Neuronal stem cell (in vitro differentiated cells): ENCODE results near the gene ZNF441. TPM values are rescaled to one million over a fixed set of nuclear protein-coding genes. Genes with fewer than 3 reads are reported as not detected.

Experiments used
- DNase-seq: peaks from one replicate; pipeline ENCODE4 v3.0.0-alpha.2; 2013; ENCODE audit warnings: low spot score
- H2AFZ ChIP-seq: one replicate; pipeline ENCODE4 v1.6.1; 2013; ENCODE audit warnings: mild to moderate bottlenecking, low read length, inconsistent platforms
- H2AK5ac ChIP-seq: 2 replicates; pipeline ENCODE4 v1.6.1; 2013; ENCODE audit warnings: low read depth, mild to moderate bottlenecking, inconsistent platforms, low read length, moderate library complexity, mixed read lengths
- H2BK120ac ChIP-seq: 2 replicates; pipeline ENCODE4 v1.6.1; 2013; ENCODE audit warnings: low read depth, mild to moderate bottlenecking, inconsistent platforms, low read length, moderate library complexity, mixed read lengths
- H2BK12ac ChIP-seq: one replicate; pipeline ENCODE4 v1.6.1; 2013; ENCODE audit warnings: low read length, inconsistent platforms
- H2BK15ac ChIP-seq: 2 replicates; pipeline ENCODE4 v1.6.1; 2013; ENCODE audit warnings: mild to moderate bottlenecking, low read length, inconsistent platforms, mixed read lengths
- H2BK5ac ChIP-seq: one replicate; pipeline ENCODE4 v1.6.1; 2013; ENCODE audit warnings: inconsistent platforms, mild to moderate bottlenecking, low read length, moderate library complexity
- H3K14ac ChIP-seq: one replicate; pipeline ENCODE4 v1.6.1; 2013; ENCODE audit warnings: low read length, inconsistent platforms
- H3K18ac ChIP-seq: 2 replicates; pipeline ENCODE4 v1.6.1; 2013; ENCODE audit warnings: low read length, inconsistent platforms
- H3K23ac ChIP-seq: 2 replicates; pipeline ENCODE4 v1.6.1; 2013; ENCODE audit warnings: low read depth, mild to moderate bottlenecking, mixed read lengths, low read length, inconsistent platforms; ENCODE audit not compliant: poor library complexity
- H3K27ac ChIP-seq: replicated peaks from 3 replicates; pipeline ENCODE4 v1.5.1; 2013; ENCODE audit warnings: low read length, inconsistent platforms
- H3K27me3 ChIP-seq, 3 experiments: 2 replicates each; pipeline ENCODE4 v1.6.1; 2013; ENCODE audit warnings: low read length in 3 of 3, mild to moderate bottlenecking in 2 of 3, inconsistent platforms in 1 of 3, low read depth in 1 of 3, mixed read lengths in 1 of 3, moderate library complexity in 1 of 3; ENCODE audit not compliant: control insufficient read depth in 3 of 3, insufficient read depth in 3 of 3
- H3K36me3 ChIP-seq, 2 donors: replicated peaks in 1 of 2; 2 replicates each; pipeline ENCODE4 v1.6.1; 2013; ENCODE audit warnings: low read length in 2 of 2; ENCODE audit not compliant: control insufficient read depth in 2 of 2, insufficient read depth in 2 of 2
- H3K4ac ChIP-seq: 2 replicates; pipeline ENCODE4 v1.6.1; 2013; ENCODE audit warnings: inconsistent platforms, mild to moderate bottlenecking, low read length, moderate library complexity
- H3K4me1 ChIP-seq, 2 donors: 1 replicate in 1 of 2; 2 replicates in 1 of 2; pipeline ENCODE4 v1.6.1; 2013; ENCODE audit warnings: low read length in 2 of 2, low read depth in 1 of 2; ENCODE audit not compliant: control insufficient read depth in 2 of 2, insufficient read depth in 1 of 2
- H3K4me2 ChIP-seq: one replicate; pipeline ENCODE4 v1.6.1; 2013; ENCODE audit warnings: mild to moderate bottlenecking, low read length, inconsistent platforms; ENCODE audit not compliant: insufficient read depth, poor library complexity, severe bottlenecking
- H3K4me3 ChIP-seq, 2 donors: 2 replicates each; pipeline ENCODE4 v1.5.1; 2013; ENCODE audit warnings: low read length in 2 of 2, mild to moderate bottlenecking in 2 of 2, inconsistent platforms in 1 of 2, moderate library complexity in 1 of 2
- H3K79me1 ChIP-seq: one replicate; pipeline ENCODE4 v1.6.1; 2013; ENCODE audit warnings: low read depth, mild to moderate bottlenecking, inconsistent platforms, low read length, moderate library complexity
- H3K9ac ChIP-seq: one replicate; pipeline ENCODE4 v1.6.1; 2013; ENCODE audit warnings: mild to moderate bottlenecking, low read depth, low read length, inconsistent platforms; ENCODE audit not compliant: poor library complexity
- H3K9me3 ChIP-seq, 2 donors: replicated peaks in 1 of 2; 2 replicates each; pipeline versions ENCODE3 to v1.6.1; 2013; ENCODE audit warnings: low read length in 2 of 2, mild to moderate bottlenecking in 2 of 2, inconsistent platforms in 1 of 2, low read depth in 1 of 2, mixed read lengths in 1 of 2, moderate library complexity in 1 of 2; ENCODE audit not compliant: control insufficient read depth in 2 of 2, insufficient read depth in 1 of 2
- H4K8ac ChIP-seq: one replicate; pipeline ENCODE4 v1.6.1; 2013; ENCODE audit warnings: low read depth, mild to moderate bottlenecking, inconsistent platforms, low read length, moderate library complexity
- H4K91ac ChIP-seq: one replicate; pipeline ENCODE4 v1.6.1; 2013; ENCODE audit warnings: low read length, low read depth, mild to moderate bottlenecking, inconsistent platforms; ENCODE audit not compliant: poor library complexity
- WGBS, 2 donors: extraction: QIAGEN DNeasy Blood & Tissue Kit; methylation state at CpG; one replicate each; pipeline ENCODE4 v1.1.7; 2013; ENCODE audit warnings: missing lambda C conversion rate in 2 of 2, mixed read lengths in 1 of 2; ENCODE audit not compliant: insufficient read length in 2 of 2, insufficient replicate concordance in 1 of 2; ENCODE audit errors: extremely low coverage in 2 of 2; 5-methylcytosine and 5-hydroxymethylcytosine counted together
- polyA plus RNA-seq, 2 experiments: library from polyadenylated mRNA; stranded (reverse); fragments of 200-250 nt; gene quantifications; one replicate each; pipeline ENCODE4 v1.2.3, GENCODE V29; 2013

The ZNF441 gene
- polyA plus RNA-seq (2013, experiment 1 of 2): 1.6 TPM
- polyA plus RNA-seq (2013, experiment 2 of 2): 1.4 TPM

- Histone ChIP-seq H3K23ac (peak within 1 kb of the TSS; percentile 89), H2AFZ (peak within 1 kb of the TSS; percentile 78), H2AK5ac (peak within 1 kb of the TSS; percentile 50), H3K27ac (peak within 1 kb of the TSS; percentile 4), H2BK12ac (no peak within 1 kb of the TSS), H3K18ac (peak within 1 kb of the TSS; percentile 93), H3K4ac (no peak within 1 kb of the TSS), H2BK5ac (no peak within 1 kb of the TSS), H4K8ac (peak within 1 kb of the TSS; percentile 52), H3K4me2 (peak within 1 kb of the TSS; percentile 78), H4K91ac (no peak within 1 kb of the TSS), H3K4me1 (peaks cover 0 to 2% of the 10 kb centered on the region in 2 donors), H3K27me3 (no peaks in the 10 kb centered on the region), H3K9ac (peak within 1 kb of the TSS; percentile 82), H3K36me3 (peaks cover 0 to 22% of the 10 kb centered on the region in 2 donors), H3K9me3 (peaks cover 8 to 31% of the 10 kb centered on the region in 2 donors), H3K14ac (peak within 1 kb of the TSS; percentile 40), H3K79me1 (no peaks in the 10 kb centered on the region), H2BK120ac (no peak within 1 kb of the TSS), H2BK15ac (no peak within 1 kb of the TSS), H3K4me3 (peak within 1 kb of the TSS; percentile 89 to 92)
- no CpG with 5 or more reads among the region's 61 CpGs for WGBS, 2 donors
- DNase-seq: peak; percentile 88
Observed at GRCh38 chr19:11766597-11767591, at the start of gene ZNF441. Gene ZNF441 (plus strand): TSS chr19:11767000. CDS start chr19:11767194, 194 bp downstream.

GRCh38 chr19:11721681-11722080 is 45.1 kb upstream of the ZNF441 start:
- Histone ChIP-seq H3K14ac (no peak overlapping the region), H2BK5ac (no peak overlapping the region), H4K91ac (no peak overlapping the region), H3K4me3 (no peak overlapping the region), H3K23ac (no peak overlapping the region), H2AK5ac (no peak overlapping the region), H3K18ac (no peak overlapping the region), H2BK120ac (no peak overlapping the region), H3K9ac (no peak overlapping the region), H3K27me3 (no peaks in the 10 kb centered on the region), H2BK12ac (no peak overlapping the region), H3K79me1 (no peaks in the 10 kb centered on the region), H4K8ac (no peak overlapping the region), H3K4me1 (no peaks in the 10 kb centered on the region), H3K27ac (no peak overlapping the region), H2AFZ (no peak overlapping the region), H3K9me3 (peaks cover 28 to 68% of the 10 kb centered on the region in 2 donors), H3K4ac (no peak overlapping the region), H2BK15ac (no peak overlapping the region), H3K36me3 (peaks cover 23 to 59% of the 10 kb centered on the region in 2 donors), H3K4me2 (no peak overlapping the region)
- no CpG with 5 or more reads among the region's 5 CpGs for WGBS, 2 donors
- DNase-seq: no peak

- Histone ChIP-seq H3K27me3 (no peaks in the 10 kb centered on the region), H2AFZ (no peak overlapping the region), H3K4me3 (no peak overlapping the region), H3K14ac (no peak overlapping the region), H2BK15ac (no peak overlapping the region), H2BK5ac (no peak overlapping the region), H2BK120ac (no peak overlapping the region), H3K9me3 (peaks cover 28 to 75% of the 10 kb centered on the region in 2 donors), H3K4ac (no peak overlapping the region), H3K23ac (no peak overlapping the region), H4K91ac (peak overlapping the region; percentile 60), H4K8ac (no peak overlapping the region), H3K36me3 (peaks cover 23 to 59% of the 10 kb centered on the region in 2 donors), H3K79me1 (no peaks in the 10 kb centered on the region), H3K18ac (no peak overlapping the region), H3K27ac (no peak overlapping the region), H2AK5ac (no peak overlapping the region), H3K9ac (no peak overlapping the region), H2BK12ac (no peak overlapping the region), H3K4me2 (no peak overlapping the region), H3K4me1 (no peaks in the 10 kb centered on the region)
- DNase-seq: no peak
- WGBS, 2 donors: no CpG with 5 or more reads among the region's 10 CpGs
Observed at GRCh38 chr19:11722414-11722813, 44.4 kb upstream of the ZNF441 start.

GRCh38 chr19:11729586-11729985 is 37.2 kb upstream of the ZNF441 start:
- no peaks in the 10 kb centered on the region for H3K79me1 ChIP-seq
- no peak overlapping the region for H4K8ac ChIP-seq
- H3K23ac ChIP-seq: no peak overlapping the region
- no peak overlapping the region for H2BK15ac ChIP-seq
- no peaks in the 10 kb centered on the region for H3K27me3 ChIP-seq
- no peak overlapping the region for H2BK5ac ChIP-seq
- no peak overlapping the region for H3K27ac ChIP-seq
- no peak overlapping the region for H4K91ac ChIP-seq
- H3K4me1 ChIP-seq: no peaks in the 10 kb centered on the region
- no CpG with 5 or more reads among the region's 4 CpGs for whole genome bisulfite sequencing, 2 donors
- H2BK120ac ChIP-seq: no peak overlapping the region
- no peak overlapping the region for H3K14ac ChIP-seq
- no peak overlapping the region for H3K18ac ChIP-seq
- H3K4me3 ChIP-seq: no peak overlapping the region
- H3K9ac ChIP-seq: no peak overlapping the region
- peaks cover 8 to 46% of the 10 kb centered on the region in 2 donors for H3K9me3 ChIP-seq
- no peak overlapping the region for H2BK12ac ChIP-seq
- H3K4me2 ChIP-seq: no peak overlapping the region
- H3K4ac ChIP-seq: no peak overlapping the region
- DNase-seq: no peak
- peaks cover 3 to 38% of the 10 kb centered on the region in 2 donors for H3K36me3 ChIP-seq
- H2AK5ac ChIP-seq: no peak overlapping the region
- no peak overlapping the region for H2AFZ ChIP-seq
